ENCODE results near the gene MGAT4B. TPM values are rescaled to one million over a fixed set of nuclear protein-coding genes. Genes with fewer than 3 reads are reported as not detected.
"Not testable (repeated sequence)": the region's sequence is repeated elsewhere in the genome, so short reads cannot be mapped to it uniquely, and the experiment has no call there.

The MGAT4B gene
- total RNA-seq, 1 donor from 2014 or later, result 120 TPM

DNA sequence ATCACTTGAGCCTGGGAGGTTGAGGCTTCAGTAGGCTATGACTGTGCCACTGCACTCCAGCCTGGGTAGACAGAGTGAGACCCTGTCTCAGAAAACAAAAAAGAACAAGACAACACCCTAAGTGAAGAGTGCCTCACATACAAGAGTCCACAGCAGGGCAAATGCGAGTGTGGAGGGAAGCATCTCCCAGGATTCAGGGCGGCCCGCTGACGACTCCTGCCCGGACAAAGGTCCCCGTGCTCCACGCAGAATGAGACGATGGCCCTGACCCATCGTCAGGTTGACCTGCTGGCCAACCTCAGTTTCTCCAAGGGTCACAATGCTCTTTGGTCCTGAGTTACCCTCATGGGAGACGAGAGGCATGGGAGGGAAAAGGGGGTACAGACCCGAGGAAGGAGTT lies 33.7 kb upstream of the MGAT4B start:
- peaks cover 43% of the 10 kb centered on the region for H3K36me3 Mint-ChIP-seq (ENCODE audit: low read depth)

DNA sequence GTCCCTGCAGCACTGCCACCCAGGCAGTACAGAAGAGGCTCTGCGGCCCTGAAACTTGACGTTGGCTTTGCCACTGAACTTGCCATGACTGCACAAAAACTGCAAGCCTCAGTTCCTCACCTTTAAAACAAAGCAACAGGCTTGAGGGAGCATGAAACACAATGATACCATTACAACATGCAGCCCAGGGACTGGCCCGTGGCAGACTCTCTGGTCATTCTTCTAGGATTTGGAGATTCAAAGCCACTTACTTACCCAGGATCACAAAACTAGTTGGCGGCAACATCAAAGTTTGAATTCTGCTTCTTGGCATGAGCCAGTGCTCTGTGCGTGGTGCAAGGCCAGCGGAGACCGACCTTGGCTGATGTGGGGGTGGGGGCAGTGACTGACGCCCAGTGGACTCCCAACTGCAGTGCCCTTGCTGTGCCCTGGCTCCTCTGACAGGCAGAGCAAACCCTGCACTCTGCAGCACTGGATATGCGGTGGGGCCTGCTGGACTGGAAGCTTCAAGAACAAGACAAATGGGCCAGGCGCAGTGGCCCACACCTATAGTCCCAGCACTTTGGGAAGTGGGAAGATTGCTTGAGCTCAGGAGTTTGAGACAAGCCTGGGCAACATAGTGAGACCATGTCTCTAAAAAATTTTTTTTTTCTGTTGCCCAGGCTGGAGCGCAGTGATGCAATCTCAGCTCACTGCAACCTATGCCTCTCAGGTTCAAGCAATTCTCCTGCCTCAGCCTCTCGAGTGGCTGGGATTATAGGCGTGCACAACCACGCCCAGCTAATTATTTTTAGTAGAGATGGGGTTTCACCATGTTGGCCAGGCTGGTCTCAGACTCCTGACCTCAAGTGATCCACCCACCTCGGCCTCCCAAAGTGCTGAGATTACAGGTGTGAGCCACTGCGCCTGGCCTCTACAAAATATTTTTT lies 32.9 kb upstream of the MGAT4B start:
- DNase-seq (ENCODE audit: low read depth, low spot score), result no peak
- TF ChIP-seq, protein P1, sequence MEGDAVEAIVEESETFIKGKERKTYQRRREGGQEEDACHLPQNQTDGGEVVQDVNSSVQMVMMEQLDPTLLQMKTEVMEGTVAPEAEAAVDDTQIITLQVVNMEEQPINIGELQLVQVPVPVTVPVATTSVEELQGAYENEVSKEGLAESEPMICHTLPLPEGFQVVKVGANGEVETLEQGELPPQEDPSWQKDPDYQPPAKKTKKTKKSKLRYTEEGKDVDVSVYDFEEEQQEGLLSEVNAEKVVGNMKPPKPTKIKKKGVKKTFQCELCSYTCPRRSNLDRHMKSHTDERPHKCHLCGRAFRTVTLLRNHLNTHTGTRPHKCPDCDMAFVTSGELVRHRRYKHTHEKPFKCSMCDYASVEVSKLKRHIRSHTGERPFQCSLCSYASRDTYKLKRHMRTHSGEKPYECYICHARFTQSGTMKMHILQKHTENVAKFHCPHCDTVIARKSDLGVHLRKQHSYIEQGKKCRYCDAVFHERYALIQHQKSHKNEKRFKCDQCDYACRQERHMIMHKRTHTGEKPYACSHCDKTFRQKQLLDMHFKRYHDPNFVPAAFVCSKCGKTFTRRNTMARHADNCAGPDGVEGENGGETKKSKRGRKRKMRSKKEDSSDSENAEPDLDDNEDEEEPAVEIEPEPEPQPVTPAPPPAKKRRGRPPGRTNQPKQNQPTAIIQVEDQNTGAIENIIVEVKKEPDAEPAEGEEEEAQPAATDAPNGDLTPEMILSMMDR (conservative IDR thresholded peaks at IDR 0.05), result no peak
- Mint-ChIP-seq H3K4me3 (no peak overlapping the region), H3K27ac (ENCODE audit: unreplicated experiment) (no peak overlapping the region), H3K27me3 (ENCODE audit: low read depth) (no peaks in the 10 kb centered on the region), H3K36me3 (ENCODE audit: low read depth) (peaks cover 39% of the 10 kb centered on the region), H3K4me1 (no peaks in the 10 kb centered on the region), H3K9me3 (no peaks in the 10 kb centered on the region)

More for the DNA sequence above, 33.7 kb upstream of the MGAT4B start:
- H3K27ac Mint-ChIP-seq (ENCODE audit: unreplicated experiment), result no peak overlapping the region
- no peak overlapping the region for H3K4me3 Mint-ChIP-seq
- TF ChIP-seq, protein P1 (conservative IDR thresholded peaks at IDR 0.05), result no peak
- DNase-seq (ENCODE audit: low read depth, low spot score), result no peak
- no peaks in the 10 kb centered on the region for H3K27me3 Mint-ChIP-seq (ENCODE audit: low read depth)
- no peaks in the 10 kb centered on the region for H3K4me1 Mint-ChIP-seq
- peaks cover 3% of the 10 kb centered on the region for H3K9me3 Mint-ChIP-seq

DNA sequence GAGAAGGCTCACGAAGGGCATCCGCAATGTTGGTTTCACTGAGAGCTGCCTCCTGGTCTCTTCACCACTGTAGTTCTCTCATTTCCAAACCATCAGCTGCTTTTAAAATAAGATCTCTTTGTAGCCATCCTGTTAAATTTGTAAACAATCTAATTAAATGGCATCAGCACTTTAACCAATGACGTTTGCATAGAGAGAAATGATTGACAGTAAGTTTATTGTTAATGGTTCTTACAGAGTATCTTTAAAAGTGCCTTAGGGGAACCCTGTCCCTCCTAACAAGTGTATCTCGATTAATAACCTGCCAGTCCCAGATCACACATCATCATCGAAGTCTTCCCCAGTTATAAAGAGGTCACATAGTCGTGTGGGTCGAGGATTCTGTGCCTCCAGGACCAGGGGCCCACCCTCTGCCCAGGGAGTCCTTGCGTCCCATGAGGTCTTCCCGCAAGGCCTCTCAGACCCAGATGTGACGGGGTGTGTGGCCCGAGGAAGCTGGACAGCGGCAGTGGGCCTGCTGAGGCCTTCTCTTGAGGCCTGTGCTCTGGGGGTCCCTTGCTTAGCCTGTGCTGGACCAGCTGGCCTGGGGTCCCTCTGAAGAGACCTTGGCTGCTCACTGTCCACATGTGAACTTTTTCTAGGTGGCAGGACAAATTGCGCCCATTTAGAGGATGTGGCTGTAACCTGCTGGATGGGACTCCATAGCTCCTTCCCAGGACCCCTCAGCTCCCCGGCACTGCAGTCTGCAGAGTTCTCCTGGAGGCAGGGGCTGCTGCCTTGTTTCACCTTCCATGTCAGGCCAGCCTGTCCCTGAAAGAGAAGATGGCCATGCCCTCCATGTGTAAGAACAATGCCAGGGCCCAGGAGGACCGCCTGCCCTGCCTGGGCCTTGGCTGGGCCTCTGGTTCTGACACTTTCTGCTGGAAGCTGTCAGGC lies 30.7 kb upstream of the MGAT4B start:
- Mint-ChIP-seq H3K9me3 (no peaks in the 10 kb centered on the region), H3K27ac (ENCODE audit: unreplicated experiment) (no peak overlapping the region), H3K27me3 (ENCODE audit: low read depth) (no peaks in the 10 kb centered on the region), H3K4me3 (no peak overlapping the region), H3K4me1 (no peaks in the 10 kb centered on the region), H3K36me3 (ENCODE audit: low read depth) (peaks cover 45% of the 10 kb centered on the region)
- no peak for DNase-seq (ENCODE audit: low read depth, low spot score)
- TF ChIP-seq, protein P1 (conservative IDR thresholded peaks at IDR 0.05), result no peak

DNA sequence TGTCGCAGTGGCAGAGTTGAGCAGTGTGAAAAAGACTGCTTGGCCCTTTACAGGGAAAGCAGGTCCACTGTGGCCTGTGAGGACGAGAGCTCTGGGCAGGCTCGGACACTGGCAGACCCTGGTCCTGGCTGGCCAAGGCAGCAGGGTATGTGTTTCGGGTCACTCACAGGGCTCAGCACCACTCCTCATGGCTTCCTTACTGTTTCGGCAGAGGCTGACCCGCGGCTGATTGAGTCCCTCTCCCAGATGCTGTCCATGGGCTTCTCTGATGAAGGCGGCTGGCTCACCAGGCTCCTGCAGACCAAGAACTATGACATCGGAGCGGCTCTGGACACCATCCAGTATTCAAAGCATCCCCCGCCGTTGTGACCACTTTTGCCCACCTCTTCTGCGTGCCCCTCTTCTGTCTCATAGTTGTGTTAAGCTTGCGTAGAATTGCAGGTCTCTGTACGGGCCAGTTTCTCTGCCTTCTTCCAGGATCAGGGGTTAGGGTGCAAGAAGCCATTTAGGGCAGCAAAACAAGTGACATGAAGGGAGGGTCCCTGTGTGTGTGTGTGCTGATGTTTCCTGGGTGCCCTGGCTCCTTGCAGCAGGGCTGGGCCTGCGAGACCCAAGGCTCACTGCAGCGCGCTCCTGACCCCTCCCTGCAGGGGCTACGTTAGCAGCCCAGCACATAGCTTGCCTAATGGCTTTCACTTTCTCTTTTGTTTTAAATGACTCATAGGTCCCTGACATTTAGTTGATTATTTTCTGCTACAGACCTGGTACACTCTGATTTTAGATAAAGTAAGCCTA lies 29.8 kb upstream of the MGAT4B start:
- Mint-ChIP-seq H3K27ac (ENCODE audit: unreplicated experiment) (no peak overlapping the region), H3K4me1 (no peaks in the 10 kb centered on the region), H3K36me3 (ENCODE audit: low read depth) (peaks cover 43% of the 10 kb centered on the region)

DNA sequence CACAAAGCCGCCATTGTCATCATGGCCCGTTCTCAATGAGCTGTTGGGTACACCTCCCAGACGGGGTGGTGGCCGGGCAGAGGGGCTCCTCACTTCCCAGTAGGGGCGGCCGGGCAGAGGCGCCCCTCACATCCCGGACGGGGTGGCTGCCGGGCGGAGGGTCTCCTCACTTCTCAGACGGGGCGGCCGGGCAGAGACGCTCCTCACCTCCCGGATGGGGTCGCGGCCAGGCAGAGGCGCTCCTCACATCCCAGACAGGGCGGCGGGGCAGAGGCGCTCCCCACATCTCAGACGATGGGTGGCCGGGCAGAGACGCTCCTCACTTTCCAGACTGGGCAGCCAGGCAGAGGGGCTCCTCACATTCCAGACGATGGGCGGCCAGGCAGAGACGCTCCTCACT lies 28.2 kb upstream of the MGAT4B start:
- H3K27ac Mint-ChIP-seq (ENCODE audit: unreplicated experiment); DNase-seq (ENCODE audit: low read depth, low spot score); H3K4me1 Mint-ChIP-seq; H3K4me3 Mint-ChIP-seq; H3K27me3 Mint-ChIP-seq (ENCODE audit: low read depth); H3K9me3 Mint-ChIP-seq: not testable (repeated sequence)
- peaks cover 47% of the 10 kb centered on the region for H3K36me3 Mint-ChIP-seq (ENCODE audit: low read depth)

More for the DNA sequence above, 29.8 kb upstream of the MGAT4B start:
- DNase-seq (ENCODE audit: low read depth, low spot score), result no peak
- TF ChIP-seq, protein P1 (conservative IDR thresholded peaks at IDR 0.05), result no peak
- Mint-ChIP-seq H3K9me3 (no peaks in the 10 kb centered on the region), H3K4me3 (no peak overlapping the region), H3K27me3 (ENCODE audit: low read depth) (no peaks in the 10 kb centered on the region)
